ENCODE measurements around the gene IKZF3. TPM values are rescaled to one million over a fixed set of nuclear protein-coding genes. Genes with fewer than 3 reads are reported as not detected.
"Not testable (repeated sequence)": the region's sequence is repeated elsewhere in the genome, so short reads cannot be mapped to it uniquely, and the experiment has no call there.

IKZF3 gene
- total RNA-seq, 1 donor from 2014 or later, result 15.9 TPM

- DNase-seq; H3K9me3 Mint-ChIP-seq; H3K27ac Mint-ChIP-seq; H3K27me3 Mint-ChIP-seq; H3K36me3 Mint-ChIP-seq (ENCODE audit: low read depth); intact Hi-C loops (cut with micrococcal nuclease); H3K4me3 Mint-ChIP-seq: not testable (repeated sequence)
- H3K4me1 Mint-ChIP-seq, result peaks cover 12% of the 10 kb centered on the region
Measured at GRCh38 chr17:39748444-39749034, 115.6 kb downstream of the IKZF3 start.

GRCh38 chr17:39747745-39748144, 116.4 kb downstream of the IKZF3 start:
- Mint-ChIP-seq H3K27ac (no peak overlapping the region), H3K36me3 (ENCODE audit: low read depth) (no peaks in the 10 kb centered on the region), H3K27me3 (no peaks in the 10 kb centered on the region), H3K9me3 (no peaks in the 10 kb centered on the region), H3K4me3 (no peak overlapping the region), H3K4me1 (peaks cover 5% of the 10 kb centered on the region)
- DNase-seq, result no peak
- intact Hi-C loops (cut with micrococcal nuclease), result no loop called here

- Mint-ChIP-seq H3K4me3 (no peak overlapping the region), H3K36me3 (ENCODE audit: low read depth) (no peaks in the 10 kb centered on the region), H3K4me1 (no peaks in the 10 kb centered on the region), H3K27me3 (no peaks in the 10 kb centered on the region), H3K9me3 (no peaks in the 10 kb centered on the region), H3K27ac (no peak overlapping the region)
- intact Hi-C loops (cut with micrococcal nuclease), result no loop called here
- no peak for DNase-seq
Measured at GRCh38 chr17:39746145-39746461, 118.0 kb downstream of the IKZF3 start.

GRCh38 chr17:39745335-39746144, 118.6 kb downstream of the IKZF3 start:
- intact Hi-C loops (cut with micrococcal nuclease), result no loop called here

GRCh38 chr17:39744836-39745215, 119.3 kb downstream of the IKZF3 start:
- H3K4me1 Mint-ChIP-seq, result peaks cover 8% of the 10 kb centered on the region
- intact Hi-C loops (cut with micrococcal nuclease), result loop anchor here (5.0 kb wide), 1 partner anchor 53 kb away; no protein-coding TSS in a partner anchor
- no peaks in the 10 kb centered on the region for H3K9me3 Mint-ChIP-seq
- no peak for DNase-seq
- no peaks in the 10 kb centered on the region for H3K27me3 Mint-ChIP-seq
- no peak overlapping the region for H3K27ac Mint-ChIP-seq
- no peaks in the 10 kb centered on the region for H3K36me3 Mint-ChIP-seq (ENCODE audit: low read depth)
- no peak overlapping the region for H3K4me3 Mint-ChIP-seq

More at GRCh38 chr17:39745335-39746144, 118.6 kb downstream of the IKZF3 start:
- no peaks in the 10 kb centered on the region for H3K27me3 Mint-ChIP-seq
- no peak for DNase-seq
- no peaks in the 10 kb centered on the region for H3K36me3 Mint-ChIP-seq (ENCODE audit: low read depth)
- no peak overlapping the region for H3K27ac Mint-ChIP-seq
- no peaks in the 10 kb centered on the region for H3K9me3 Mint-ChIP-seq
- peaks cover 1% of the 10 kb centered on the region for H3K4me1 Mint-ChIP-seq
- H3K4me3 Mint-ChIP-seq, result no peak overlapping the region

GRCh38 chr17:39744075-39744835, 119.9 kb downstream of the IKZF3 start:
- intact Hi-C loops (cut with micrococcal nuclease), result loop anchor here (5.0 kb wide), 1 partner anchor 52 kb away; no protein-coding TSS in a partner anchor
- H3K36me3 Mint-ChIP-seq (ENCODE audit: low read depth), result no peaks in the 10 kb centered on the region
- no peaks in the 10 kb centered on the region for H3K27me3 Mint-ChIP-seq
- no peaks in the 10 kb centered on the region for H3K9me3 Mint-ChIP-seq
- H3K27ac Mint-ChIP-seq, result no peak overlapping the region
- H3K4me1 Mint-ChIP-seq, result peaks cover 10% of the 10 kb centered on the region
- no peak overlapping the region for H3K4me3 Mint-ChIP-seq
- DNase-seq, result no peak

GRCh38 chr17:39742856-39743436, 121.2 kb downstream of the IKZF3 start:
- Mint-ChIP-seq H3K4me1 (peaks cover 17% of the 10 kb centered on the region), H3K27ac (no peak overlapping the region), H3K4me3 (no peak overlapping the region), H3K9me3 (no peaks in the 10 kb centered on the region), H3K36me3 (ENCODE audit: low read depth) (no peaks in the 10 kb centered on the region), H3K27me3 (peaks cover 3% of the 10 kb centered on the region)
- no peak for DNase-seq
- intact Hi-C loops (cut with micrococcal nuclease), result loop anchor here (5.0 kb wide), 1 partner anchor 51 kb away; no protein-coding TSS in a partner anchor

GRCh38 chr17:39742126-39742855, 121.8 kb downstream of the IKZF3 start:
- peaks cover 6% of the 10 kb centered on the region for H3K27me3 Mint-ChIP-seq

GRCh38 chr17:39740357-39741111, 123.6 kb downstream of the IKZF3 start:
- intact Hi-C loops (cut with micrococcal nuclease), result loop anchor here (5.0 kb wide), 1 partner anchor 48 kb away; no protein-coding TSS in a partner anchor
- Mint-ChIP-seq H3K4me1 (peaks cover 25% of the 10 kb centered on the region), H3K27me3 (peaks cover 15% of the 10 kb centered on the region), H3K36me3 (ENCODE audit: low read depth) (no peaks in the 10 kb centered on the region), H3K27ac (peak overlapping the region; percentile 45), H3K9me3 (no peaks in the 10 kb centered on the region), H3K4me3 (no peak overlapping the region)
- DNase-seq, result peak; percentile 65

More at GRCh38 chr17:39742126-39742855, 121.8 kb downstream of the IKZF3 start:
- Mint-ChIP-seq H3K9me3 (no peaks in the 10 kb centered on the region), H3K36me3 (ENCODE audit: low read depth) (no peaks in the 10 kb centered on the region), H3K4me3 (no peak overlapping the region), H3K27ac (no peak overlapping the region), H3K4me1 (peaks cover 17% of the 10 kb centered on the region)
- DNase-seq, result no peak
- intact Hi-C loops (cut with micrococcal nuclease), result loop anchor here (5.0 kb wide), 1 partner anchor 50 kb away; no protein-coding TSS in a partner anchor

GRCh38 chr17:39739885-39740356, 124.2 kb downstream of the IKZF3 start:
- peak overlapping the region; percentile 45 for H3K27ac Mint-ChIP-seq
- H3K9me3 Mint-ChIP-seq, result no peaks in the 10 kb centered on the region
- H3K4me1 Mint-ChIP-seq, result peaks cover 25% of the 10 kb centered on the region
- peaks cover 16% of the 10 kb centered on the region for H3K27me3 Mint-ChIP-seq
- intact Hi-C loops (cut with micrococcal nuclease), result loop anchor here (5.0 kb wide), 1 partner anchor 48 kb away; no protein-coding TSS in a partner anchor
- no peak overlapping the region for H3K4me3 Mint-ChIP-seq
- H3K36me3 Mint-ChIP-seq (ENCODE audit: low read depth), result no peaks in the 10 kb centered on the region
- DNase-seq, result no peak

- intact Hi-C loops (cut with micrococcal nuclease), result no loop called here
- no peaks in the 10 kb centered on the region for H3K9me3 Mint-ChIP-seq
- H3K36me3 Mint-ChIP-seq (ENCODE audit: low read depth), result no peaks in the 10 kb centered on the region
Measured at GRCh38 chr17:39738983-39739884, 124.9 kb downstream of the IKZF3 start.

GRCh38 chr17:39738568-39738901, 125.6 kb downstream of the IKZF3 start:
- intact Hi-C loops (cut with micrococcal nuclease), result no loop called here
- Mint-ChIP-seq H3K27ac (peak overlapping the region; percentile 84), H3K27me3 (peaks cover 18% of the 10 kb centered on the region), H3K36me3 (ENCODE audit: low read depth) (no peaks in the 10 kb centered on the region), H3K4me3 (peak overlapping the region; percentile 80), H3K4me1 (peaks cover 25% of the 10 kb centered on the region), H3K9me3 (no peaks in the 10 kb centered on the region)
- DNase-seq, result peak; percentile 85

More at GRCh38 chr17:39738983-39739884, 124.9 kb downstream of the IKZF3 start:
- no peak for DNase-seq
- Mint-ChIP-seq H3K4me1 (peaks cover 25% of the 10 kb centered on the region), H3K4me3 (peak overlapping the region; percentile 80), H3K27me3 (peaks cover 18% of the 10 kb centered on the region), H3K27ac (no peak overlapping the region)
